ENCODE measurements around the gene ALX3. TPM values are rescaled to one million over a fixed set of nuclear protein-coding genes. Genes with fewer than 3 reads are reported as not detected.

The ALX3 gene
- 0.53 TPM for polyA plus RNA-seq (2013, experiment 1 of 2)
- polyA plus RNA-seq (2013, experiment 2 of 2), result 0.36 TPM

DNA sequence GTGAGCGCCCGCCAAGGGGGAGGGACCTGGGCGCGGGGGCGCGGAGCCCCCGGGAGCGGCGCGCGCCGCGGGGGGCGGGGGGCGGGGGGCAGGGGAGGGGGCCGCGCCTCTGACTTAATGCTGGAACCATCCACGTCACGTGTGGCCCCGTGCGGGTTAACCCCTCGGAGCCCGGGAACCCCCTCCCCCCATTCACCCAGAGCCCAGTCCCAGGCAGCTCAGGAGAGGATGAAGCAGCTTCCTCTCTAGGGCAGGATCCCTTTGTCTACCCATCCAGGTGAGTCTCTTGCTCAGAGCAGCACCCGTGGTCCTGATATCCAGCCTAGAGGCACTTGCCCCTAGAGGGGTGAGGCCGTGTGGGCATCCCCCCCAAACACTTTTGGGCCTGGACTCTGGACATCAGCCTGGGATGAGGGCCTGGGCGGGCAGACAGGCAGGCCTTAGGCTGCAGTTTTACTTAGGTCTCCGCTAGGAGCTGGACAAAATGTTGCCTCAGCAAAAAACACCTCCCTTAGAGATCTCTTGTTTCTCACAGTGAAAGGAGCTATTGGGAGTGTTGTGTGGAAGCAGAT, at the start of gene ALX3:
Gene ALX3 (minus strand): TSS at position 2 of the 572 bp plus-strand sequence. CDS start 60 bp downstream, outside the sequence.
- Histone ChIP-seq H3K27ac (replicated peaks; ENCODE audit: low read length) (no peak within 1 kb of the TSS), H3K18ac (ENCODE audit: low read length) (peak within 1 kb of the TSS; percentile 69), H3K27me3 (ENCODE audit: control insufficient read depth in 3 of 3, insufficient read depth in 3 of 3, low read depth in 1 of 3, low read length in 3 of 3) (peaks cover 38 to 94% (median 65%) of the 10 kb centered on the region in 3 experiments), H3K79me1 (ENCODE audit: low read depth, low read length) (no peaks in the 10 kb centered on the region), H3K23ac (ENCODE audit: low read depth, low read length, poor library complexity) (peak within 1 kb of the TSS; percentile 60), H3K9ac (ENCODE audit: low read depth, low read length, poor library complexity) (peak within 1 kb of the TSS; percentile 75), H3K14ac (ENCODE audit: low read length) (no peak within 1 kb of the TSS), H2BK15ac (ENCODE audit: low read length) (peak within 1 kb of the TSS; percentile 8), H2BK5ac (ENCODE audit: low read length) (peak within 1 kb of the TSS; percentile 8), H3K4ac (ENCODE audit: low read length) (no peak within 1 kb of the TSS), H3K4me2 (ENCODE audit: insufficient read depth, low read length, poor library complexity, severe bottlenecking) (peak within 1 kb of the TSS; percentile 90), H2AK5ac (ENCODE audit: low read depth, low read length) (peak within 1 kb of the TSS; percentile 8), H2BK120ac (ENCODE audit: low read depth, low read length) (no peak within 1 kb of the TSS), H3K36me3 (replicated peaks in 1 of 2; ENCODE audit: control insufficient read depth in 2 of 2, insufficient read depth in 2 of 2, low read length in 2 of 2) (no peaks in the 10 kb centered on the region), H3K4me3 (ENCODE audit: low read length in 2 of 2) (peak within 1 kb of the TSS in 1 of 2 donors; percentile 63), H4K91ac (ENCODE audit: low read depth, low read length, poor library complexity) (no peak within 1 kb of the TSS), H2BK12ac (ENCODE audit: low read length) (no peak within 1 kb of the TSS), H3K4me1 (ENCODE audit: control insufficient read depth in 2 of 2, insufficient read depth in 1 of 2, low read depth in 1 of 2, low read length in 2 of 2) (peaks cover 0 to 7% of the 10 kb centered on the region in 2 donors), H2AFZ (ENCODE audit: low read length) (peak within 1 kb of the TSS; percentile 72), H4K8ac (ENCODE audit: low read depth, low read length) (no peak within 1 kb of the TSS), H3K9me3 (replicated peaks in 1 of 2; ENCODE audit: control insufficient read depth in 2 of 2, insufficient read depth in 1 of 2, low read depth in 1 of 2, low read length in 2 of 2) (peaks cover 4 to 6% of the 10 kb centered on the region in 2 donors)
- no peak for DNase-seq (ENCODE audit: low spot score)
- no CpG with 5 or more reads among the region's 27 CpGs for WGBS, 2 donors (ENCODE audit: extremely low coverage in 2 of 2, insufficient read length in 2 of 2, insufficient replicate concordance in 1 of 2)

DNA sequence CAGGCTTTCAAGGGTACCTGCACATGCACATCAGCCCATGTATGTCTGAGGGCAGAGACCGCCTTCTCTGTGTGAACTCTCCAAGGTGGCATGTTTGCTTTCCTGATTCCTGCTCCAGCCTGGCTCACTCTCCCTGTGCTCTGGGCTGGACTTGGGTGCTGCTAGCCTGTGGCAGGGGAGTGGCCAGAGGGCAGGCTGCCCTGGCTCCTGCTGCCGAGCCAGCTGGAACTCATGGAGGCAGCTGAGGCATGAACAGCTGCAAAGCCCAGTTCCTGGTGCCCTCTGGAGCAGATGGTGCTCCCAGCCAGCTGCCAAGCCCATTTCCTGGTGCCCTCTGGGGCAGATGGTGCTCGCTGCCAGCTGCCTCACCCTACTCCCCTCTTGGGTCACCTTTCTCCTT, 49.4 kb upstream of the ALX3 start:
- Histone ChIP-seq H2AK5ac (ENCODE audit: low read depth, low read length) (no peak overlapping the region), H3K27me3 (ENCODE audit: control insufficient read depth in 3 of 3, insufficient read depth in 3 of 3, low read depth in 1 of 3, low read length in 3 of 3) (peaks cover 0 to 17% (median 0%) of the 10 kb centered on the region in 3 experiments), H3K9me3 (replicated peaks in 1 of 2; ENCODE audit: control insufficient read depth in 2 of 2, insufficient read depth in 1 of 2, low read depth in 1 of 2, low read length in 2 of 2) (peaks cover 0 to 6% of the 10 kb centered on the region in 2 donors), H3K18ac (ENCODE audit: low read length) (no peak overlapping the region), H2AFZ (ENCODE audit: low read length) (no peak overlapping the region), H3K36me3 (replicated peaks in 1 of 2; ENCODE audit: control insufficient read depth in 2 of 2, insufficient read depth in 2 of 2, low read length in 2 of 2) (no peaks in the 10 kb centered on the region), H3K4ac (ENCODE audit: low read length) (no peak overlapping the region), H4K91ac (ENCODE audit: low read depth, low read length, poor library complexity) (no peak overlapping the region), H2BK15ac (ENCODE audit: low read length) (no peak overlapping the region), H2BK120ac (ENCODE audit: low read depth, low read length) (no peak overlapping the region), H3K14ac (ENCODE audit: low read length) (no peak overlapping the region), H3K4me3 (ENCODE audit: low read length in 2 of 2) (no peak overlapping the region), H3K4me2 (ENCODE audit: insufficient read depth, low read length, poor library complexity, severe bottlenecking) (no peak overlapping the region), H4K8ac (ENCODE audit: low read depth, low read length) (no peak overlapping the region), H3K27ac (replicated peaks; ENCODE audit: low read length) (no peak overlapping the region), H3K23ac (ENCODE audit: low read depth, low read length, poor library complexity) (no peak overlapping the region), H2BK12ac (ENCODE audit: low read length) (no peak overlapping the region), H2BK5ac (ENCODE audit: low read length) (no peak overlapping the region), H3K79me1 (ENCODE audit: low read depth, low read length) (no peaks in the 10 kb centered on the region), H3K4me1 (ENCODE audit: control insufficient read depth in 2 of 2, insufficient read depth in 1 of 2, low read depth in 1 of 2, low read length in 2 of 2) (peaks cover 0 to 2% of the 10 kb centered on the region in 2 donors), H3K9ac (ENCODE audit: low read depth, low read length, poor library complexity) (no peak overlapping the region)
- no peak for DNase-seq (ENCODE audit: low spot score)
- WGBS, 2 donors (ENCODE audit: extremely low coverage in 2 of 2, insufficient read length in 2 of 2, insufficient replicate concordance in 1 of 2), result no CpG with 5 or more reads among the region's 3 CpGs

- Histone ChIP-seq H2BK12ac (ENCODE audit: low read length) (no peak overlapping the region), H3K4me3 (ENCODE audit: low read length in 2 of 2) (no peak overlapping the region), H3K4ac (ENCODE audit: low read length) (no peak overlapping the region), H4K8ac (ENCODE audit: low read depth, low read length) (no peak overlapping the region), H2AFZ (ENCODE audit: low read length) (no peak overlapping the region), H3K14ac (ENCODE audit: low read length) (no peak overlapping the region), H3K79me1 (ENCODE audit: low read depth, low read length) (no peaks in the 10 kb centered on the region), H2AK5ac (ENCODE audit: low read depth, low read length) (no peak overlapping the region), H3K9ac (ENCODE audit: low read depth, low read length, poor library complexity) (no peak overlapping the region), H2BK15ac (ENCODE audit: low read length) (no peak overlapping the region), H4K91ac (ENCODE audit: low read depth, low read length, poor library complexity) (no peak overlapping the region), H3K4me1 (ENCODE audit: control insufficient read depth in 2 of 2, insufficient read depth in 1 of 2, low read depth in 1 of 2, low read length in 2 of 2) (peaks cover 0 to 2% of the 10 kb centered on the region in 2 donors), H2BK5ac (ENCODE audit: low read length) (no peak overlapping the region), H3K4me2 (ENCODE audit: insufficient read depth, low read length, poor library complexity, severe bottlenecking) (no peak overlapping the region), H3K27me3 (ENCODE audit: control insufficient read depth in 3 of 3, insufficient read depth in 3 of 3, low read depth in 1 of 3, low read length in 3 of 3) (peaks cover 0 to 28% (median 0%) of the 10 kb centered on the region in 3 experiments), H2BK120ac (ENCODE audit: low read depth, low read length) (no peak overlapping the region), H3K18ac (ENCODE audit: low read length) (no peak overlapping the region), H3K36me3 (replicated peaks in 1 of 2; ENCODE audit: control insufficient read depth in 2 of 2, insufficient read depth in 2 of 2, low read length in 2 of 2) (no peaks in the 10 kb centered on the region), H3K23ac (ENCODE audit: low read depth, low read length, poor library complexity) (no peak overlapping the region), H3K9me3 (replicated peaks in 1 of 2; ENCODE audit: control insufficient read depth in 2 of 2, insufficient read depth in 1 of 2, low read depth in 1 of 2, low read length in 2 of 2) (peaks cover 0 to 6% of the 10 kb centered on the region in 2 donors), H3K27ac (replicated peaks; ENCODE audit: low read length) (no peak overlapping the region)
- WGBS, 2 donors (ENCODE audit: extremely low coverage in 2 of 2, insufficient read length in 2 of 2, insufficient replicate concordance in 1 of 2), result no CpG with 5 or more reads among the region's 7 CpGs
- DNase-seq (ENCODE audit: low spot score), result no peak
These were observed 48.3 kb upstream of the ALX3 start for GRCh38 chr1:110118636-110119396.

DNA sequence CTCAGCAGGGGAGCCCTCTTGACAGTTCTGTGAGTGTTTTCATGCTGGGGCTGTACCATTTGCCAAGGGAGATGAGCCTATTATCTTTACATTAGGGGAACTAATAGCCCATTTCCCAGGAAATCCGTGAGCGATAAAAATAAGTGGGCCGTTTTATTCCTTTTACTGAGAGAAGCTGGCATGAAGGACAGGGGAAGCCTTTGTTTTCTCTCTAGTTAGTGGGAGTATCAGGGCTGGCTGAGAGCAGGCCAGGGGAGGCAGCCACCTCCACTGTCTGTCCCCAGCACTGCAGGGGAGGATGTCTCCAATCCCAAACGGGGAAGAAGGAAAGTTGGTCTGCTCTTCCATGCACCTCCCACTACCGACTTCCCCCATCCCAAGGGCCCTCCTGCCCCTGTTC, 44.3 kb upstream of the ALX3 start:
- no peak for DNase-seq (ENCODE audit: low spot score)
- Histone ChIP-seq H2BK120ac (ENCODE audit: low read depth, low read length) (no peak overlapping the region), H3K4me2 (ENCODE audit: insufficient read depth, low read length, poor library complexity, severe bottlenecking) (no peak overlapping the region), H4K8ac (ENCODE audit: low read depth, low read length) (peak overlapping the region; percentile 33), H3K27me3 (ENCODE audit: control insufficient read depth in 3 of 3, insufficient read depth in 3 of 3, low read depth in 1 of 3, low read length in 3 of 3) (peaks cover 0 to 65% (median 0%) of the 10 kb centered on the region in 3 experiments), H3K4me3 (ENCODE audit: low read length in 2 of 2) (no peak overlapping the region), H3K9me3 (replicated peaks in 1 of 2; ENCODE audit: control insufficient read depth in 2 of 2, insufficient read depth in 1 of 2, low read depth in 1 of 2, low read length in 2 of 2) (no peaks in the 10 kb centered on the region), H3K27ac (replicated peaks; ENCODE audit: low read length) (no peak overlapping the region), H3K79me1 (ENCODE audit: low read depth, low read length) (no peaks in the 10 kb centered on the region), H3K14ac (ENCODE audit: low read length) (no peak overlapping the region), H3K9ac (ENCODE audit: low read depth, low read length, poor library complexity) (no peak overlapping the region), H2BK15ac (ENCODE audit: low read length) (no peak overlapping the region), H2BK5ac (ENCODE audit: low read length) (no peak overlapping the region), H3K23ac (ENCODE audit: low read depth, low read length, poor library complexity) (no peak overlapping the region), H3K4ac (ENCODE audit: low read length) (no peak overlapping the region), H2BK12ac (ENCODE audit: low read length) (no peak overlapping the region), H2AFZ (ENCODE audit: low read length) (no peak overlapping the region), H3K4me1 (ENCODE audit: control insufficient read depth in 2 of 2, insufficient read depth in 1 of 2, low read depth in 1 of 2, low read length in 2 of 2) (peaks cover 0 to 2% of the 10 kb centered on the region in 2 donors), H2AK5ac (ENCODE audit: low read depth, low read length) (no peak overlapping the region), H4K91ac (ENCODE audit: low read depth, low read length, poor library complexity) (no peak overlapping the region), H3K36me3 (replicated peaks in 1 of 2; ENCODE audit: control insufficient read depth in 2 of 2, insufficient read depth in 2 of 2, low read length in 2 of 2) (no peaks in the 10 kb centered on the region), H3K18ac (ENCODE audit: low read length) (no peak overlapping the region)
- WGBS, 2 donors (ENCODE audit: extremely low coverage in 2 of 2, insufficient read length in 2 of 2, insufficient replicate concordance in 1 of 2), result no CpG with 5 or more reads among the region's 5 CpGs
